A673 (cell line): ENCODE results near the gene GNAS.

Source experiments
- EZH2 ChIP-seq: fragments of 200-600 bp; sonication (generic); IDR thresholded peaks from 2 replicates; pipeline ENCODE4 v1.6.1; 2017; ENCODE audit warnings: borderline replicate concordance, low read depth, mild to moderate bottlenecking, mixed read lengths, antibody characterized with exemption, low read length; ENCODE audit not compliant: poor library complexity, severe bottlenecking
- TF ChIP-seq, protein P1 (sequence below): fragments of 300-800, 200-600 bp; sonication (generic); conservative IDR thresholded peaks from 2 replicates; pipeline ENCODE4 v1.5.1; 2017; ENCODE audit warnings: low read depth, mild to moderate bottlenecking, antibody characterized with exemption, low read length, moderate library complexity, mixed read lengths

DNA sequence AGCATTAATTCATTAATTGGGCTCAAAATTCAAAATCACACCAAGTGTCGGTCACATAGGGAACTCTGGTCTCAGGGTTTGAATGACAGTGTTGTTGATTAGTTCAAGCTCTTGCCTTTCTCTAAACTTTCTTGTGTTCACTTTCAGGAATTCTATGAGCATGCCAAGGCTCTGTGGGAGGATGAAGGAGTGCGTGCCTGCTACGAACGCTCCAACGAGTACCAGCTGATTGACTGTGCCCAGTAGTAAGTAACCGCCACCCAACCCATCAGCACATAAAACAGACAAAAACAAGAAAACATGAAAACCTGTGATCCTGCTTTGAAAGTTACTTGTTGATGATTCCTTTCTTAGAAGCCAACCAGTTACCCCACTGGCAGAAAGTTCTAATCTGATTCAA, 52.7 kb downstream of the GNAS start:
- TF ChIP-seq EZH2: no peak
- TF ChIP-seq, protein P1, sequence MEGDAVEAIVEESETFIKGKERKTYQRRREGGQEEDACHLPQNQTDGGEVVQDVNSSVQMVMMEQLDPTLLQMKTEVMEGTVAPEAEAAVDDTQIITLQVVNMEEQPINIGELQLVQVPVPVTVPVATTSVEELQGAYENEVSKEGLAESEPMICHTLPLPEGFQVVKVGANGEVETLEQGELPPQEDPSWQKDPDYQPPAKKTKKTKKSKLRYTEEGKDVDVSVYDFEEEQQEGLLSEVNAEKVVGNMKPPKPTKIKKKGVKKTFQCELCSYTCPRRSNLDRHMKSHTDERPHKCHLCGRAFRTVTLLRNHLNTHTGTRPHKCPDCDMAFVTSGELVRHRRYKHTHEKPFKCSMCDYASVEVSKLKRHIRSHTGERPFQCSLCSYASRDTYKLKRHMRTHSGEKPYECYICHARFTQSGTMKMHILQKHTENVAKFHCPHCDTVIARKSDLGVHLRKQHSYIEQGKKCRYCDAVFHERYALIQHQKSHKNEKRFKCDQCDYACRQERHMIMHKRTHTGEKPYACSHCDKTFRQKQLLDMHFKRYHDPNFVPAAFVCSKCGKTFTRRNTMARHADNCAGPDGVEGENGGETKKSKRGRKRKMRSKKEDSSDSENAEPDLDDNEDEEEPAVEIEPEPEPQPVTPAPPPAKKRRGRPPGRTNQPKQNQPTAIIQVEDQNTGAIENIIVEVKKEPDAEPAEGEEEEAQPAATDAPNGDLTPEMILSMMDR: no peak
